ENCODE results near the gene ZMIZ2.

ZMIZ2 gene

DNA sequence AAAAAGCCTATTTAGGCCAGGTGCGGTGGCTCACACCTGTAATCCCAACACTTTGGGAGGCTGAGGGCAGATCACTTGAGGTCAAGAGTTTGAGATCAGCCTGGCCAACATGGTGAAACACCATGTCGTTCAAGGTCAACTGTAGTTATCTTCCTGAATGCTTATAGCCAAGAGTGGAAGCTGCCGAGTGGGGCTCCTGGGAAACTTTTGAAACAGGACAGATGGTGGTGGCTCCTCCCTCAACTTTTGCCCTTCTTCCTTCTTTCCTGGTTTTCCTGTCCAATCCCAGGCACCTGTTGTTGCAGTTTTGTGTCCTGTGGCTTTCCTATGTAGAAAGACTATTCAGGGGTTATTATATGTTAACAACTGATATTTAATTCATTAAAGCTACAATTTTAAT, 39.1 kb downstream of the ZMIZ2 start:
- no peak overlapping the region for H3K4me3 ChIP-seq (ENCODE audit: control insufficient read depth, low read depth, low read length)
- no peak for DNase-seq (ENCODE audit: low read depth)
- TF ChIP-seq, protein P1, sequence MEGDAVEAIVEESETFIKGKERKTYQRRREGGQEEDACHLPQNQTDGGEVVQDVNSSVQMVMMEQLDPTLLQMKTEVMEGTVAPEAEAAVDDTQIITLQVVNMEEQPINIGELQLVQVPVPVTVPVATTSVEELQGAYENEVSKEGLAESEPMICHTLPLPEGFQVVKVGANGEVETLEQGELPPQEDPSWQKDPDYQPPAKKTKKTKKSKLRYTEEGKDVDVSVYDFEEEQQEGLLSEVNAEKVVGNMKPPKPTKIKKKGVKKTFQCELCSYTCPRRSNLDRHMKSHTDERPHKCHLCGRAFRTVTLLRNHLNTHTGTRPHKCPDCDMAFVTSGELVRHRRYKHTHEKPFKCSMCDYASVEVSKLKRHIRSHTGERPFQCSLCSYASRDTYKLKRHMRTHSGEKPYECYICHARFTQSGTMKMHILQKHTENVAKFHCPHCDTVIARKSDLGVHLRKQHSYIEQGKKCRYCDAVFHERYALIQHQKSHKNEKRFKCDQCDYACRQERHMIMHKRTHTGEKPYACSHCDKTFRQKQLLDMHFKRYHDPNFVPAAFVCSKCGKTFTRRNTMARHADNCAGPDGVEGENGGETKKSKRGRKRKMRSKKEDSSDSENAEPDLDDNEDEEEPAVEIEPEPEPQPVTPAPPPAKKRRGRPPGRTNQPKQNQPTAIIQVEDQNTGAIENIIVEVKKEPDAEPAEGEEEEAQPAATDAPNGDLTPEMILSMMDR (conservative IDR thresholded peaks at IDR 0.05; ENCODE audit: control insufficient read depth, insufficient read depth, low read depth, low read length): no peak

DNA sequence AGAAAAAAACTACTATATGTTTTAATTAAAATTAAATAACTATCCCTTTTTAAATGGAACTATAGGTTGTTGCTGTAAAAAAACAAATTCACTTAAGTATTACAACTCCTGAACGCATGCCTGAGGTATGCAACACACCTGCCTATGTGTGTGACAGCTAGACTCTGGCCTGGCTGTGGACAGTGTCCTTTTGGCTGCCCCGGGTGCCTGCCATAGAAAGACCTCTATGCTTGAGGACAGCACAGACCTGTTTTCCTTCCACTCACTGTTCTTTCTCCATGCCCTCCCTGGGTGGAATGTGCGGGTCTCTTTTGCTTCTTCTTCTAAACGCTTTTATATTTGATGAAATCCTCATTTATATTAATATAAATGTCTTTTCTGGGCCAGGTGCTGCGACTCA, 41.3 kb downstream of the ZMIZ2 start:
- DNase-seq (ENCODE audit: low read depth): no peak
- TF ChIP-seq, protein P1 (conservative IDR thresholded peaks at IDR 0.05; ENCODE audit: control insufficient read depth, insufficient read depth, low read depth, low read length): no peak
- no peak overlapping the region for H3K4me3 ChIP-seq (ENCODE audit: control insufficient read depth, low read depth, low read length)

DNA sequence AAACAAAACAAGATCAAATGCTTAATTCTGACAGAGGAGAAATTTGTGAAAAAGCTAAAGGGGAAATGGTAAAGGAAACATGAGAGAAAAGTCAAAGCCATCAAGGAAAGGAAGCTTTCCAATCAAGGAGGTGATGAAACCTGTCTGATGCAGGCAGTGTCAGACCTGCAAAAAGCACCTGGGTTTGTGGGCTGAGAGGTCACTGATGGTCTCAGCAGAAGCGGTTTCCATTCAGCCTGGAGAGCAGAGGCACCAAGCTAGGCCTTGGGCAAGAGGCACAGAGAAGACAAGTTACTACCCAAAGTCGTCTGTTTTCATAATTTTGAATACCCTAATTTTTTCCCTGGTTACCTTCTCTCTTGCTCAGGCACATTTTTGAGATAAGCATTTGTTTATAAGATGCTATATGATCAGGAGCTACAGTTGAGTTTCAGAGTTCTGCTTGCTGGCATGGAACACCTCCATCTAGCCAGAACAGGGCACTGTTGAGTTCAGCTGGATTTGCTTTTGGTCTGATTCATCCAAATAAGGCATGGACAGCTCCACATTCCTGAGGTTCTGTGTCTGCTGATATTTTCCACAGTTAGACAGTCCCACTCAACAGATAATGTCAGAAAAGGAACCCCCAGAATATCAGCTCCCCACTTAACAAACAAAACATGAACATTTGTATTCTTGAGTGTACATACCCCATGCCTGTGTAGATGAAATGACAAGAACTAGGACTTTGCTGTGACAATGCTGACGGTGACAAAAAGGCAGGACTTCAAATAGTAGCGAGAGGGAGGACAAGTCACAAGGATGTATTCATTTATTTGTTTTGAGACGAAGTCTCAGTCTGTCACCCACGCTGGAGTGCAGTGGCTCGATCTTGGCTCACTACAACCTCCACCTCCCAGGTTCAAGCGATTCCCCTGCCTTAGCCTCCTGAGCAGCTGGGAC, 42.9 kb downstream of the ZMIZ2 start:
- no peak overlapping the region for H3K4me3 ChIP-seq (ENCODE audit: control insufficient read depth, low read depth, low read length)
- TF ChIP-seq, protein P1 (conservative IDR thresholded peaks at IDR 0.05; ENCODE audit: control insufficient read depth, insufficient read depth, low read depth, low read length): peak; percentile 12
- peak; percentile 41 for DNase-seq (ENCODE audit: low read depth)

DNA sequence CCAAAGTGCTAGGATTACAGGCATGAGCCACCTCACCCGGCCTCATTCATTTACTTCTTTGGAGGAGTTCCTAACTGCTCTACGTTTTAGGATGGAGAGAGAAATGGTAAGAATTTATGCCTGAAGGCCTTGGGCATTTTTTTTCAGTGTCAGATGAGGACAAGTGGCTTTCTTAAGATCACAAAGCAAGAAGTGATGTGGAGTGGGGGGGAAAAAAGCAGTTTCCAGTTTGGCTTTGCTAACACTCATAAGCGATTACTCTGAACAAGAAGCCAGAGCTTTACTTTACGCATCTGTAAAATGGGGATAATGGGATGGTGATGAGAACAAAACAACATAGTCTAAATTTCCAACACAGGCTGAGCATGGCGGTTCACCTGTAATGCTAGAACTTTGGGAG, 45.3 kb downstream of the ZMIZ2 start:
- TF ChIP-seq, protein P1 (conservative IDR thresholded peaks at IDR 0.05; ENCODE audit: control insufficient read depth, insufficient read depth, low read depth, low read length): no peak

GRCh38 chr7:44794331-44794730, 45.7 kb downstream of the ZMIZ2 start:
- no peak overlapping the region for H3K4me3 ChIP-seq (ENCODE audit: control insufficient read depth, low read depth, low read length)
- no peak for DNase-seq (ENCODE audit: low read depth)
- TF ChIP-seq, protein P1 (conservative IDR thresholded peaks at IDR 0.05; ENCODE audit: control insufficient read depth, insufficient read depth, low read depth, low read length): no peak

More for the DNA sequence above, 45.3 kb downstream of the ZMIZ2 start:
- no peak overlapping the region for H3K4me3 ChIP-seq (ENCODE audit: control insufficient read depth, low read depth, low read length)
- no peak for DNase-seq (ENCODE audit: low read depth)

- peak; percentile 40 for DNase-seq (ENCODE audit: low read depth)
- TF ChIP-seq, protein P1 (conservative IDR thresholded peaks at IDR 0.05; ENCODE audit: control insufficient read depth, insufficient read depth, low read depth, low read length): no peak
- peak overlapping the region; percentile 98 for H3K4me3 ChIP-seq (ENCODE audit: control insufficient read depth, low read depth, low read length)
Observed at GRCh38 chr7:44796034-44796503, 47.4 kb downstream of the ZMIZ2 start.
